Mucosa of stomach (tissue), 1 donor: ENCODE results near the gene OSBPL1A.
A peak's percentile ranks its signal among the peaks of the same experiment; 100 is the strongest.

Source experiments
- H3K27me3 ChIP-seq: one replicate; pipeline ENCODE4 v1.7.0; 2013; ENCODE audit warnings: mild to moderate bottlenecking, low read length; ENCODE audit not compliant: control insufficient read depth, insufficient read depth
- H3K36me3 ChIP-seq: one replicate; pipeline ENCODE4 v1.7.0; 2013; ENCODE audit warnings: low read length; ENCODE audit not compliant: control insufficient read depth, insufficient read depth
- H3K4me1 ChIP-seq: one replicate; pipeline ENCODE4 v1.7.0; 2013; ENCODE audit warnings: mild to moderate bottlenecking, low read length; ENCODE audit not compliant: control insufficient read depth, insufficient read depth
- H3K4me3 ChIP-seq: one replicate; pipeline ENCODE4 v1.7.0; 2013; ENCODE audit warnings: low read length
- H3K9ac ChIP-seq: one replicate; pipeline ENCODE4 v1.7.0; 2013; ENCODE audit warnings: mild to moderate bottlenecking, low read length, moderate library complexity
- H3K9me3 ChIP-seq: one replicate; pipeline ENCODE4 v1.7.0; 2013; ENCODE audit warnings: mild to moderate bottlenecking, low read length, moderate library complexity; ENCODE audit not compliant: control insufficient read depth
- donor health status: Pancreatic carcinoma.

The OSBPL1A gene

DNA sequence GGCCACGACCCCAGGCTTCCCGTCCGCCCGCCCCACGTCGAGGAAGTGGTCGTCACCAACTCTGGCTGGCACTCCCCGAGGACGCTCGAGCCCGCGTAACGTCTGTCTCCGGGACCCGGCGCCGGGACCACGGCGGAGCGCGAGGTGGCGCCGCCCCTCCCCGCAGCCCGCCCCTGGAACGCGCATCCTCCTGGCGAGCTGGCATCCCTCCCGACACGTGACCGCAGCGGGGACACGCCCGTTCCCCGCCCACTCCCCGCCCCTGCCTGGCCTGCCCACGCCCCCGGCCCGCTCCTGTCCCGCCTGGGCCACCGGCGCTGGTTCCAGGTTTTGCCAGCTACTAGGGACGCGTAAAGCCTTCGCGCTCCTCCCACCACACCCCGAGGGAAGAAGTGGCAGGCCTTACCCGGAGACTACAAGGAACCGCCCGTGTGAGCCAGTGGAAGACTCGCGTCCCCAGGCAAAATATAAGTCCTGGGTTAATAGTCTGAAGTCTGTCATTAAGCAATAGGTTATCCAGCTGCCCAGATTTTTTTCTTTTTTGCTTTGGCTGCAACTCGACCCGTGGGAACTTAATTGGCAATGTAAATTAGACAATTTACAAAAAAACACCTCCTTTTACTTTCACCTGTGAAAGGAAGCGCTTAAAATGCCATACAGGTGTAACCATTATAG is at the start of gene OSBPL1A:
Gene OSBPL1A (minus strand): TSS at position 131 of the 675 bp plus-strand sequence. CDS start 20,291 bp downstream, outside the sequence.
- H3K4me1 ChIP-seq = peaks cover 6% of the 10 kb centered on the region
- no peaks in the 10 kb centered on the region for H3K27me3 ChIP-seq
- H3K9ac ChIP-seq = peak within 1 kb of the TSS; percentile 73
- H3K36me3 ChIP-seq = no peaks in the 10 kb centered on the region
- no peaks in the 10 kb centered on the region for H3K9me3 ChIP-seq
- peak within 1 kb of the TSS; percentile 67 for H3K4me3 ChIP-seq

DNA sequence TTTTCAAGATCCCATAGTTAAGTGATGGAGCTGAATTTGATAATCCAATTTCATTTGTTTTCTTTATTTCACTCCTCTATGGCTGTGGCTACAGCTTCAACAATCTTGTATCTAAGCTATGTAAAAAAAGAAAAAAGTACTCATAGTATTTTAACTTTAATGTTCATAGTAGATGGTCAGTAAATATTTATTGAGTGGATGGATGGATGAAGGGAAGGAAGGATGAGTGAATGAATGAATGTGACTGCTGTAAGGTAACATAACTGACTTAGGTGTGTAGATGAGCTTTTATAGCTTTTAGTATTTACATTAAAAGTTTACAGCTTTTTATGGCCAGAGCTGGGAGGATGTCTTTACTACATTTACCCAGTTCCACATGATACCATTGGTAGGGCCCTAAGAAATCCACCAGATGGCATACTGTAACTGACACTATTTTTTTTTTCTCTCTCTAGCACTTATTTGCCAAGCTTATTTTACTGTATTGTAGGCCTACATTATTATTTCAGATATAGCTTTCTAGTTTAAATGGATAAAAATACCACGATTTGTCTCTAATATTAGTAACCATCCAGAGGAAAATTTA is 49.4 kb upstream of the OSBPL1A start:
- Histone ChIP-seq H3K36me3 (no peaks in the 10 kb centered on the region), H3K27me3 (no peaks in the 10 kb centered on the region), H3K9me3 (no peaks in the 10 kb centered on the region), H3K4me1 (no peaks in the 10 kb centered on the region), H3K4me3 (no peak overlapping the region), H3K9ac (no peak overlapping the region)

- H3K27me3 ChIP-seq = no peaks in the 10 kb centered on the region
- no peaks in the 10 kb centered on the region for H3K4me1 ChIP-seq
- no peak overlapping the region for H3K9ac ChIP-seq
- no peak overlapping the region for H3K4me3 ChIP-seq
- no peaks in the 10 kb centered on the region for H3K9me3 ChIP-seq
- no peaks in the 10 kb centered on the region for H3K36me3 ChIP-seq
Observed at GRCh38 chr18:24446453-24446852, 48.8 kb upstream of the OSBPL1A start.

DNA sequence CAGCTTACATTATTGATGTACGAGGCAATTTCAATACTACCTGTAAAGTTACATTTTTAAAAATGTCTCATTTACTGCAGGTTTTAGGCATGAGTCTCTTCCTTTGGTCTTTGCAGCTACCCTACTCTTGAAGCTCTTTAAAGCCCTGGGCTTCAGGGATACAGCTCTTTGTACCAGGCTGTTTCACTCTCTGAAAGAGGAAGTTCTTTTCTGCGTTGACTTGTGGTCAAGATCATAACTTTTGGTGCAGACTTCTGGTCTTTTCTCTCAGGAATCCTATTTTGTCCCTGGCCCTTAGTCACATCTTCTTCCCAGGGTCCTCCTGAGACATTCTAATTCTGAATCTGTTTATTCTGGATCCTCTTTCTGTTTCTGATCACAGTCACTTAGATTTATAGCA is 46.2 kb upstream of the OSBPL1A start:
- Histone ChIP-seq H3K27me3 (no peaks in the 10 kb centered on the region), H3K9ac (no peak overlapping the region), H3K4me3 (no peak overlapping the region), H3K4me1 (no peaks in the 10 kb centered on the region), H3K36me3 (no peaks in the 10 kb centered on the region), H3K9me3 (no peaks in the 10 kb centered on the region)

- no peaks in the 10 kb centered on the region for H3K36me3 ChIP-seq
- H3K4me3 ChIP-seq = no peak overlapping the region
- no peaks in the 10 kb centered on the region for H3K27me3 ChIP-seq
- no peaks in the 10 kb centered on the region for H3K9me3 ChIP-seq
- H3K4me1 ChIP-seq = no peaks in the 10 kb centered on the region
- H3K9ac ChIP-seq = no peak overlapping the region
Observed at GRCh38 chr18:24436939-24437338, 39.3 kb upstream of the OSBPL1A start.

- no peaks in the 10 kb centered on the region for H3K9me3 ChIP-seq
- no peaks in the 10 kb centered on the region for H3K27me3 ChIP-seq
- peaks cover under 1% of the 10 kb centered on the region for H3K4me1 ChIP-seq
- no peak overlapping the region for H3K9ac ChIP-seq
- no peak overlapping the region for H3K4me3 ChIP-seq
- no peaks in the 10 kb centered on the region for H3K36me3 ChIP-seq
Observed at GRCh38 chr18:24432618-24433017, 35.0 kb upstream of the OSBPL1A start.

DNA sequence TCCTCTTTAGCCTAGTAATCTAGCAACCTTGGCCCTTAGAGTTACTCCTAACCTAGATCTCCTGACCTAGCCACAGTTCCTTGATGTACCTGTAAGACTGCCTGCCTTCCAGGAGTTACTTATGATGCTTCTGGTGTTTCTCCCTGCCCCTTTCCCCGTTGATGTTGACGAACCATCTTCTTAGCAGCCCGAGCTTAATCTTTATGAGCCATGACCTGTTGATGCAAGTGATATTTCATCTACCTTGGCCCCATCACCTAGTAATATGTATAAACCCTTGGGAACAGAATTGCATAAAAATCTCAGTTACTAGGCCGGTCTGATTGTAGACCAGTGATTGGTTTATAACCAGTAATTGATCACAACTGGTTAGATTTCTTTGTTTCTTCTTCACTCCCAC is 31.6 kb upstream of the OSBPL1A start:
- no peak overlapping the region for H3K4me3 ChIP-seq

DNA sequence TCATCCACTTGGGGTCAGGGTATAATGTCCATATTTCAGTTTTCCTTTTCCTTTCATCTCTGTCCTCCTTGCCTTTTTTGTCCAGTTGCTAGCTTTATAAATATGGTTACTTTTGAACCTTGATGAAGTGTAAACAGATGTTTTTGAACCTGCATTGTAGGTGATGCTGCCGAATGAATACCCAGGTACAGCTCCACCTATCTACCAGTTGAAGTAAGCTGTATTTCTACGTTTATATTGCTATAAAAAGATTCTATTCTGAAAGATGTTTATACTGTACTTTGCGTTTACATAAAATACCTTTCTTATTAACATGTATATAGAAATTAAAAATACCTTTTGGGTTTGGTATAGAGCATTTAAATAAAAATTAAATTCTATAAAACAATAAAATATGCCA is 31.1 kb upstream of the OSBPL1A start:
- Histone ChIP-seq H3K27me3 (peaks cover 9% of the 10 kb centered on the region), H3K9me3 (no peaks in the 10 kb centered on the region), H3K9ac (no peak overlapping the region), H3K4me3 (no peak overlapping the region), H3K36me3 (no peaks in the 10 kb centered on the region), H3K4me1 (peaks cover 5% of the 10 kb centered on the region)

More for the DNA sequence above, 31.6 kb upstream of the OSBPL1A start:
- H3K27me3 ChIP-seq = peaks cover 7% of the 10 kb centered on the region
- H3K36me3 ChIP-seq = no peaks in the 10 kb centered on the region
- H3K9ac ChIP-seq = no peak overlapping the region
- peaks cover 5% of the 10 kb centered on the region for H3K4me1 ChIP-seq
- no peaks in the 10 kb centered on the region for H3K9me3 ChIP-seq

DNA sequence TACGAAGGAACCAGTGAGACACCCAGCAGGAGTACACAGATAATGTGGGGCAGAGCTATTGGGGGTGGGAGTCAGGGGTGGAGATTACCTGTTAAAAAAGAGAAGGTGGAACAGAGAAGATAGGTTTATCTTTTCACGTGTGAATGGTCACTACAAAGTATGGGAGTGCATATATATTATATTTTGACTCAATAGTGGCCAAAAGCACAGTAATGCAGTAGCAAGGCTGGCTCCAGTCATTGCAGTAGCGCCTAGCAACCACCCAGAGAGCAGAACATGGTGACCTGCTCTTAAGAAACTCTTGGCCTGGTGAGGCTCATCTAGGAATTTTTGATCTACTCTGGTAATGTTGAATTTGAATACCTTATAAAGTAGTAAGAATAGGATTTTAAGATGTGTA is 29.9 kb upstream of the OSBPL1A start:
- peak overlapping the region; percentile 80 for H3K9ac ChIP-seq
- H3K4me1 ChIP-seq = peaks cover 5% of the 10 kb centered on the region
- peak overlapping the region; percentile 80 for H3K4me3 ChIP-seq
- H3K36me3 ChIP-seq = no peaks in the 10 kb centered on the region
- H3K9me3 ChIP-seq = no peaks in the 10 kb centered on the region
- H3K27me3 ChIP-seq = peaks cover 13% of the 10 kb centered on the region

GRCh38 chr18:24426398-24427294 is 29.0 kb upstream of the OSBPL1A start, which contains the start of gene IMPACT:
TSS of gene IMPACT (plus strand) at chr18:24426670. CDS start at chr18:24426757, 87 bp downstream.
- Histone ChIP-seq H3K36me3 (no peaks in the 10 kb centered on the region), H3K27me3 (peaks cover 13% of the 10 kb centered on the region), H3K9ac (peak within 1 kb of the TSS; percentile 80), H3K4me3 (peak within 1 kb of the TSS; percentile 80), H3K9me3 (no peaks in the 10 kb centered on the region), H3K4me1 (peaks cover 5% of the 10 kb centered on the region)

DNA sequence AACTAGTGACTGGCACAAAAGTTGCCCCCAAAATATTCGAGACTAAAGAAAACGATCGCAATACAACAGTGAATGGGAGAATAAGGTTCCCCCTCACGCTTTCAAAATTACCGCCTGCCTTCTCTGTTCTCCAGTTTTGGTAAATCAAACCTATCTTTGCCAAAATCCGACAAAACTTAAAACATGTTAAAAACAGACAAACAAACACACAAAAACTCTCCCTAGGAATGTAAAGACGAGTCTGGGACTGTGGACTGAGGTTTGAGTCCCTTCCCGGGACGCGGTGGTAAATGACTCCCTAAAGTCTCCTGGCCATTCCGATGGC is 28.4 kb upstream of the OSBPL1A start:
- Histone ChIP-seq H3K4me1 (peaks cover 5% of the 10 kb centered on the region), H3K9ac (peak overlapping the region; percentile 80), H3K4me3 (peak overlapping the region; percentile 80), H3K27me3 (peaks cover 13% of the 10 kb centered on the region), H3K36me3 (no peaks in the 10 kb centered on the region), H3K9me3 (no peaks in the 10 kb centered on the region)

DNA sequence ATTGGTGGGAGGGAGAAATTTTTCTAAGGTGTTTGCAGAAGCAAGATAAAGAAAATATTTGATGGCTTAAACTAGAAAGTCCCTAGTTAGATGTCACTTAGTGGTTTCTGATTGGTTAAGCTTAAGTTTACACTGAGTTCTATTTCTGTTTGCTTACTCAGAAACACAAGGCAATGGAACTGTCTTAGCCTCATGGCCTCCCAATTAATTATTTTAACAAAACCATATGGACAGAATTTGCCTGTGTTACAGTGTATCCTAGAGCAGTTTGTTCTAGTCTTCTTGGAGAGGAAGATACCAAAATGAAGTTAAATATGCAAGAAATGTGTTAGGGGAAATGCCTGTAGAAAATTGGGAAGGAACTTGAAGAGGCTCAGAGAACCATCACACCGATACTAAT is 24.2 kb upstream of the OSBPL1A start:
- H3K9ac ChIP-seq = no peak overlapping the region
- peaks cover 16% of the 10 kb centered on the region for H3K27me3 ChIP-seq
- no peaks in the 10 kb centered on the region for H3K9me3 ChIP-seq
- no peaks in the 10 kb centered on the region for H3K36me3 ChIP-seq
- no peaks in the 10 kb centered on the region for H3K4me1 ChIP-seq
- H3K4me3 ChIP-seq = no peak overlapping the region
